ENCODE measurements around the gene LY6G6F.

Gene LY6G6F

DNA sequence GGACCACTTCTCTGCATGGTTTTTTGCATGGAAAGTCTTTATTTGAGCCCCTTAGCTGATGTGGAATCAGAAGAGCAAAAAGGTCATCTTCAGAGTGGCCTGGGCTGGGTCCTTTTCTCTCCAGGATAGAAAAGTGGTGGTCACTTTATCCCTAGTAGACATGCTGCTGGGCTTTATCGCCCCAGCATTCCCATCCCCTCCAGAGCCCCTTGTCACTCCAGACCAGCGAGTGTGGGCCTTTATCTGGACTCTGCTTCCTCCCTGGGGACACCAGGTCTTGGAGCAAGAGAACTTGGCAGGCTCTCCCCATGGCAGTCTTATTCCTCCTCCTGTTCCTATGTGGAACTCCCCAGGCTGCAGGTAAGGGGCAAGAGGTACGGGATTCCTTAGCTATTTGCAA, at the start of gene LY6G6F:
TSS of gene LY6G6F (plus strand) at position 268 of the 400 bp plus-strand sequence. CDS start at position 309, 41 bp downstream.
- no peak for DNase-seq

DNA sequence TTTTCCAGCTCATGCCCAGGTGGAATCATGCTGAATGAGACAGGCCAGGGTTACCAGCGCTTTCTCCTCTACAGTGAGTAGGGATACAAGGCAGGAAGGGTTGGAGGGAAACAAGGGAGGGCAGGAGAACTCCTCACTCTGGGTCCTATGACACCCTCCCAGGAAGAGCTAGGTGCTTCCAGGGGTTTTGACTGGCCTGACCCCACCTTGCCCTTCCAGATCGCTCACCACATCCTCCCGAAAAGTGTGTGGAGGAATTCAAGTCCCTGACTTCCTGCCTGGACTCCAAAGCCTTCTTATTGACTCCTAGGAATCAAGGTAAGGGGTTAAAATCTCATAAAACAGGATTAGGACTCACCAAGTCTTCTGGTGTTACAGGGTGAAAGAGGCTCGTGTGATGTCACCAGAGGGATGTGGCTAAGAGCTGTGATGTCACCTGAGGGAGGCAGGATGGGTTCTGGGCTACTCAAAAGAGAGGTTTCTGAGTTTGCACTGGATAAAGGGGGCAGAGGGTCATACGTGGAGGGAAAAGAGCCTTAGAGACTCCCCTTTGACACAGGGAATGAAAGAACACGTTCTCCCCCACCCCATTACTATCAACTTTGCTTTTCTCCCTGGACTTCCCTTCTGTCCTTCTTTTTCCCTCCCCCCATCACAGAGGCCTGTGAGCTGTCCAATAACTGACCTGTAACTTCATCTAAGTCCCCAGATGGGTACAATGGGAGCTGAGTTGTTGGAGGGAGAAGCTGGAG, 49.1 kb upstream of the LY6G6F start:
- no peak for DNase-seq

- no peak for DNase-seq
Measured at GRCh38 chr6:31658158-31658688, 48.4 kb upstream of the LY6G6F start.

DNA sequence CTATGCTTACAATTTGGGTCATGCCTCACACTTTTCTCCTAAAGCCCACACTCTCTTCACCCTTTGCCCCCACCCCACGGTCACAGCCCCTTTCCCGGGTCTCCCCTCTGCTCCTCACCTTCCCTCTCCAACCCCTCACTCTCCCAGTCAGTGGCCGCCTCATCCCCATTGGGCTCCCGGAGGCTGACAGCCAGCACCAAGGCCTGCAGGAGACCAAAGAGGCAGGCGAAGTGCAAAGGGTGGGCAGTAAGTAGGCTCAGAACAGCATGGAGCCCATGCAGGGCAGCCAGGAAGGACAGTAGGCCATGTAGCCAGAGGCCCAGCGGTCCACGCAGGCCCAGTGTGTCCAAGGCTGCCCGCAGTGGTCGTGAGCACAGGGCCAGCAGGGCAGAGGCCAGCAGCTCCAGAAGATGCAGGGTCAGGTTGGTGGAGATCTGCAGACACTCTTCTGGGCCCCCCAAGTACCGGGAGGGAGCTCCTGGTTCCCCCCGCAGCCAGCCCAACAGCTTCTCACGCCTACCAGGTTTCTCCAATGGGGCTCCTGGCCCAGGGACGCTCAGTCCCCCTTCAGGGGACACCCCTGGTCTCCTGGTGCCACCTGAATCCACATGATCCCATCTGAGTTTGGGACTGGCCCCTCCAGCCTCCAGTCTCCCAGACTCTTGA, 47.5 kb upstream of the LY6G6F start:
- DNase-seq, result no peak

GRCh38 chr6:31659649-31660380, 46.9 kb upstream of the LY6G6F start:
- no peak for DNase-seq

DNA sequence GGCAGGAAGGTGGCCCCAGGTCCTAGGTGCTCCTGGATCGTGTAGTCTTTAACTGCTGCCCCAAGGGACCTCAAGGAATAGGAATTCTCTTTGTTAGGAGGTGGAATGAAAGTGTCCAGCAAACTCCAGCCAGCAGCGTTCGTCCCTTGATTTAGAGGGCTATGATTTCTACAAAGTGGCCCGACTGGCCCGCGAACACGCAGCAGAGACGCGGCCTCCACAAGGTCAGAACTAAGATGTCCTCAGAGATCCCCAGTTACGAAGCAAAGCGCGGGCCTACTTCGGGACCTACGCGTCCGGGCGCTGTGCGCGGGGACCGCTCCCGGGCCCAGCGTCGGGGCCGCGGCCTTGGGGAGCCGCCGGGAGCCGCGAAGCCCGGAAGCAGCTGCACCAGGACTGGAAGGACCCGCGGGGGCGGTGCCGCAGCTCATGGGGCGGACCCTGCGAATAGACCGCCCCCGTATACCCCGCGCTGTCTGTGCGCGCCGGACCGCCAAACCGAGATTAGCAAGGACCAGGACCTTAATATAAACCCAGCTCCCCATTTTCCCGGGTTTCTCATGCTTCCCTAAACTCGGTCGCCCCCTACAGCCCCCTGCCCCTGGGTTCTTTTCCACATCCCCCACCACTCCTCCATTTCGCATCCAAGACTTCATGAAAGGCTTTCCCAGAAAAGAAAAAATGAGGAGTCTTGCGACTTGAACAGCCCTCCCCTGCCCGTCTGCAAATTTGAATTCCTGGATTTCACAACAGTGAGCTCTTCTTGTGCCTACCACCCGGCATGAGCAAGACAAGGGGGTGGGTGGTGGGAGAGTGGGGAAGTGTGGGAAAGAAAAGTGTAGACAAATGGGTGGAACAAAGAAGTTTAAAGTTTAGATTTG, 46.0 kb upstream of the LY6G6F start, which contains the start of gene C6orf47:
TSS of gene C6orf47 (minus strand) at position 398 of the 881 bp plus-strand sequence. CDS start 831 bp downstream, outside the sequence.
- peak; percentile 74 for DNase-seq

- DNase-seq, result no peak
Measured at GRCh38 chr6:31661262-31662123, 45.2 kb upstream of the LY6G6F start.

- no peak for DNase-seq
Measured at GRCh38 chr6:31662124-31662723, 44.4 kb upstream of the LY6G6F start.

DNA sequence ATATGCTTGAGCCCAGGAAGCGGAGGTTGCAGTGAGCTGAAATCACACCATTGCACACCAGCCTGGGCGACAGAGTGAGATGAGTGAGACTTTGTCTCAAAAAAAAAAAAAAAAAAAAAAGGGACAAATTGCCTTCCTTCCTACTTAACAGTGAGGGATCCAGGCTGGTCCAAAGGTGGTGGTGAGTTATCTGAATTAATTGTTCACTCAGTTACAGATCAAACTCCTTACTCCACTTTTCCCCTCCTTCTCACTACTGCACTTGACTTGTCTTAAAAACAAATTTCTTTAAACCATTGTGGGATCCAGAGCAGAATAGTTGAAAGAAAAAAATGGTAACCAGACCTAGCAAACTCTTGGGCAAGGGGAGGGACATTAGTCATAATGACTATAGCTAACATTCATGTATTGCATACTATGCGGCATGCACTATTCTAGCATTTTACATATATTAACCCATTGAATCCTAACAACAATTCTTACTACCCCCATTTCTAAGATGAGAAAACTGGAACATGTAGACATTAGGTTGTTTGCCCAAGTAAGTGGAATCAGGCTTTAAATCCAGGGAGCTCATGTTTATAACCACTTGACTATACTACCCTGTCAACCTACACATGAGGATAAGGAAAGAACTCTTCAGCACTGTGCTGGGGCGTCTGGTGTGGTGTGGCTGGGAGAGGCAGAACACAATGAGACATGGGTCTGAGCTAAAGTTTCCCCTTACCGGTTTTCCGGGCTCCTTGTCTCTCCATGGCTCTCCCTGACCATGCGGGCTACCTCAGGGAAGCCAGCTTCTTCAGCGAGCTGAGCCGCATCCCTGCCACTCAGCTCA, 43.3 kb upstream of the LY6G6F start:
- no peak for DNase-seq

DNA sequence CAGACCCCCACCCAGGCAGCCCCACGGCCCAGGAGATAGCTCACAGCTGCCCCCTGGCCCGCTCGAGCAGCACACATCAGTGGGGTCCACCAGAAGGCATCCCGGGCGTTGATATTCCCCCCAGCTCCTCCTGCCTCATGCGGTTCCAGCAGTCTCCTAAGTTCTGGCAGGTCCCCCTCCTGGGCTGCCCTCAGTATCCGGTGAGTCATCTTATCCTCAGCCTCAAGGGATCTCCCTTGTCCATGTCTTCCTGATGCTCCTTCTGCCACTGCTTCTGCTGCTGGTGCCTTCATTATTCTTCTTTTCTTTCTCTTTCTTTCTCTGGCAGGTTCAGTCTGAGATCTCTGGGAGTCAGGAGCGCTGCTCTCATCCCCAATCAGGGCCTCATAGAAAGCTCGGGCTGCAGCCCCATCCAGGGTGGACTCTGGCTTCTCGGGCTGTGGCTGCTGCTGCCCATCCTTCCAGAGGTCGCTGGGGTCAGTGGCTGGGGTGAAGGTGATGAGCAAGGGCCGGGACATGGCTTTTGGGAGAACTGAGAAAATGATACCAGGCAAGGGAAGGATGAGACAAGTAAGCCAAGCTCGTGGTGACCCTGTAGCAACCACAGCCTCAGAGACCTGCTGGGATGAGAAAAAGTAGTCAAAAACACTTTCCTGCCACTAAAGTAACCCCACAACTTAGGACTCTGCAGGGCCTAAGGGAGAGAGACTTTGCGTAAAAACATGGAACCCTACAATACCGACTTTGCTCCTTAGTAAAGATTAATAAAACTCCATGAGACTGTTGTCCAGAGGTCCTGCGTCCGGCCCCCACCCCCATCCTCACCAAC, 42.5 kb upstream of the LY6G6F start:
- no peak for DNase-seq

DNA sequence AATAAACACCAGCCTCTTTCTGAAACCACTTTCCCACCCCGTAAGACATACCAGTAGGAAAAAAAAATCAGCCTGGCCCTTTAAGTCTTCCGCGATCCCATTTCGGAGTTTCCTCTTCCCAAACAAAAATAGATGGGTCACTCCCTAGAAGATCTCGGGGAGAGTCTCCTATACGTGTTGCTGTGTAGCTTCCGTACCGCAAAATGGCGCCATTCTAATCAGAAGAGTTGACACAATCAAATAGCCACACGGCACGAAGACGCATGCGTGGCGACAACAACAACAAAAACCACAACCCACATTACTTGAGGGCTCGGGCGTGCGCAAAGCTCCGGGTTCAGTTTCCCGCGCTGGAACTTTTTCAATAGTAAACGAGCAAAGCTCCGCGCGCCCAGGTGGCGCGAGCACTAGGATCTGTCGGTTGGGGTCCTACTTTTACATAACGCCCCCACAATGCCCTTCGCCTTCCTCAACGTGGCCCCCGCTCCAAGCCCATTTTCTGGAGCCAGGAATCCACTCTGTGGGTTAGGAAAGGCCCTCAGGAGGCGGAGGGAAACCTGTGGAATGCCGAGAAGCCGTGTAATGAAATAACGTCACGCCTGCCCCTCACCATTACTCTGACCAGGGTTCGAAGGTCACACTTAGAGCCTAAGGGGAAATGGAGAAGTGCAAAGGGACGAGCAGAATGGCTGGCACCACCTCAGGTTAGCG, 41.7 kb upstream of the LY6G6F start, which contains the start of gene GPANK1:
TSS of gene GPANK1 (minus strand) at position 208 of the 711 bp plus-strand sequence. CDS start 519 bp downstream, outside the sequence.
- peak; percentile 90 for DNase-seq

GRCh38 chr6:31665501-31666336, 40.9 kb upstream of the LY6G6F start, which contains the start of gene CSNK2B:
Gene CSNK2B, plus strand, starts transcription at chr6:31666080. Its CDS starts 752 bp downstream, at chr6:31666832.
- peak; percentile 96 for DNase-seq

GRCh38 chr6:31666337-31666965, 40.2 kb upstream of the LY6G6F start:
- DNase-seq, result no peak

DNA sequence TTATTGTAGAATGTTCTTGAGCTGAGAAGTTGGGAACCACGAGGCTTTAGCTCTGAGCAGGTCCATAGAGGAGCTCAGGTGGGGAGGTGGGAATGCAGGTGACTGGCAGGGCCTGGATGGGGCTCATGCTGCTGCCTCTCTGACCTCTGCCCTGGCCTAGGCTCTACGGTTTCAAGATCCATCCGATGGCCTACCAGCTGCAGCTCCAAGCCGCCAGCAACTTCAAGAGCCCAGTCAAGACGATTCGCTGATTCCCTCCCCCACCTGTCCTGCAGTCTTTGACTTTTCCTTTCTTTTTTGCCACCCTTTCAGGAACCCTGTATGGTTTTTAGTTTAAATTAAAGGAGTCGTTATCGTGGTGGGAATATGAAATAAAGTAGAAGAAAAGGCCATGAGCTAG, 37.0 kb upstream of the LY6G6F start, which contains the start of gene LY6G5B:
TSS of gene LY6G5B (plus strand) at position 301 of the 400 bp plus-strand sequence. CDS start 975 bp downstream, outside the sequence.
- no peak for DNase-seq

GRCh38 chr6:31676322-31676903, 30.3 kb upstream of the LY6G6F start:
- no peak for DNase-seq

DNA sequence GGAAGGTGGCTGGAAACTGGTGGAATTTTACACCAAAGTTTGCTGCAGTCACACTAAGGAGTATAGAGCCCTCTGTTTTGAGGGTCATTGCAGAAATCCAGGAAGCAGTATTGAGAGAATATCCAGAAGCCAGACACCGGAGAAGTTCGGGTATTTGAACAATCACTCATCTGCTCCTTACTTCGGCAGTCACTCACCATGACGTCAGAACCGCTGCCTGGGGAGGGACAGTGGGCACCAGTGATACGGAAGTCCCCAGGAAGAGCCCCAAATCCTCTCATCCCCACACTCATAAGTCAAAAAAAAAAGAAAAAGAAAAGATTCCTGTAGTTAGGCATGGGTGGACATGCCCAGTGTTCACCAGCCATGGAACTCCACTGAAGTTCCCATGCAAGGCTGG, 29.8 kb upstream of the LY6G6F start:
- DNase-seq, result no peak
